GM18951 (cell line): ENCODE results near the gene TIMM13.

Source experiments
- POLR2A ChIP-seq: IDR thresholded peaks from 4 replicates; pipeline ENCODE4 v1.6.1; 2011; ENCODE audit warnings: mild to moderate bottlenecking; ENCODE audit not compliant: insufficient read length, insufficient read depth; ENCODE audit errors: extremely low read depth
- in situ Hi-C: fragments of 300-500 bp; cut with MboI; formaldehyde crosslinking; loops from one replicate; pipeline ENCODE4 v1.12.0; 2022; ENCODE audit warnings: low sequenced_read_pairs, mixed read lengths, inconsistent platforms; ENCODE audit not compliant: unreplicated experiment

The TIMM13 gene

DNA sequence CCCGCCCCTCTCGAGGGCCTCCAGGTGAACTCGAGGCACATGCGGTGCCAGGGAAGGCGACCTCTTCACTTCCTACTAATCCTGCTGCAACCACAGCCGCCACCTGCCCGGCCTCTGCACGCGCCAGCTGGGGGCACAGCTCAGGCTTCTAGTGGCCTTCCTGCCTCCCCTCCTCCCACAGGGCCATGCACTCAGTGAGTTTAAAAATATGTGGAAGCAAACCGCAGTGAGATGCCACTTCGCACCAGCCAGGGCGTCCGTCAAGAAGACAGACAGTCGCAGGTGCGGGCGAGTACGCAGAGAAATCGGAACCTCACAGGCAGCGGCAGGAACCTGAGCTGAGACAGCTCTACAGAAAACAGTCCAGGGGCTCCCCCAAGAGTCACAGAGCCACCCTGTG, 19.0 kb upstream of the TIMM13 start:
- in situ Hi-C loops = no loop called here
- TF ChIP-seq POLR2A = no peak

DNA sequence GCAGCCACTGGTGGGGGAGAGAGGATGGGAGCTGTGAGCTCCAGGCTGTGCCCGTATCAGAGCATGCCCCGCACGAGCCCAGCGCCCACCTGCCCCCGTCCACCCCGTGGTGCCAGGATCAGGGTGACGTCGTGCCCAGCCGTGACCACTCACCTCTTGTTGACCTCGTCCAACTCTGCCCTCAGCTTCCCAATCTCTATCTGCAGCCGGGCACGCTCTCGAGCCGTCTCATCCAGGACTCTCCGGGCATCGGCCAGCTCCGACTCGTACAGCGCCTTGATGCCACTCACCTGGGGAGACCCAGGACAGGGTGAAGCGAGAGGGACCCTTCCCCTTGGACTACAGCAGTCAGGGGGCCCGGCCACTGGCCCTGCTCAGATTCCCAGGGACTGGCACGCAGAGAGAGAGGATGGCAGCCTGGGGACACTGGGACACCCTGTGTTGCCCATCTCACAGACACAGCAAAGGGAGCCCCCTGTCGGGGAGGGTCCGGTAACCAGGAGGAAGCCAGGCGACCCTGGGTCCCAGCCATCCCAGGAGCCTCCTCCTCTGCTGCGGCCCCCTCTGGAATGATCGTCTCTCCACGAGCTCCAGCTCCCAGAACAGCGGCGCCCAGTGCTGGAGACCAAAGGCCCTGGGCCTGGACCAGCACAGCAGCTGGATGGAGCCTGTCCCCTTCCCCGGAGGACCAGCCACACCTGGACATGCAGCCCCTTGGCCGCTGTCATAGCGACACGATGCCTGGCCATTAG, 17.0 kb upstream of the TIMM13 start:
- in situ Hi-C loops = no loop called here
- no peak for TF ChIP-seq POLR2A

DNA sequence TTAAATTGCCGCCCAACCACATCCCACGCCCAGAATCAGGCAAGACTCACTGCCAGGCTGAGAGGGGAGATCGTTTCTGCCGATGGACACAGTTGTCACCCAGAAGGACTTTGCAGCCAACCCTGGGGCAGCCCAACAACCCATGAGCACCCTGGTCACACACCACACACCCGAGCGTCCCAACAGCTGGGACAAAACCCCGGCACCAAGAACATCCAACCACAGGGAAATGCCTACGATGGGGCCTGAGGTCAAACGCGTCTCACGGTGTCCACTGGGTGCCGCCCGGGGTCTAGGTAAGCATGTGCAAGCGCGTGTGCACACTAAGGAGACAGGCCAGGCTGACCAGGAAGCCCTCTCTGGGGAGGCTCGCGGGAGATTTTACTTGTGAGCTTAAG, 16.4 kb upstream of the TIMM13 start:
- in situ Hi-C loops = no loop called here
- TF ChIP-seq POLR2A = no peak

DNA sequence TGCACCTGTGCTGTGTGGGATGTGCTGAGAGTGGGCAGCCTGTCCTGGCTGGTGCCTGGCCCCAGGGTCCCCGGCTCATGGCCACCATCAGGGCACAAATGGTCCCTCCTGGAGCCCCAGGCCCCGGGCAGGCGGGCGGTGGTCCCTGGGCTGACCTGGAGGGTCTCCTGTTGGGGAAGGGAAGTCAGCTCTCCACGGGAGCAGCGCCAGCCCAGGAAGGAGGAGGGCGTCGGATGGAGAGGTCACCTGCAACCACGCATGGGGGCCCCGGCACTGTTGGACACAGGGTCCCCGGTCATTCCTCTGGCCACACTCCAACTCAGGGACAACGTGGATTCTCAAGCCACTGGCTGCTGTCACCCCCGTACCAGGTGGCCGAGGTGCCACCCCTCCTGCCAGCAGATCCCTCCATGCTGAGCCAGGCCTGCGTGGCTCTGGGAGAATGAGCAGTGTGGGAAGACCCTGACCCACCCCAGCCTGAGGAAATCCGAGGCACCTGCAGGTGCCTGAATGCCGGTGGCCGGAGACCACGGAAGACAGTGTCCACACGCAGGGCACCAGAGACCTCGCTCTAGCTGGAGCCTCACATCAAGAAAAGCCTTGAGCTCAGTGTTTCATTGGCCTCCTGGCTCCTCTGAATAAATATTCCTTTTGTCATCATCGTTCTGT, 15.9 kb upstream of the TIMM13 start:
- no peak for TF ChIP-seq POLR2A
- in situ Hi-C loops = no loop called here

DNA sequence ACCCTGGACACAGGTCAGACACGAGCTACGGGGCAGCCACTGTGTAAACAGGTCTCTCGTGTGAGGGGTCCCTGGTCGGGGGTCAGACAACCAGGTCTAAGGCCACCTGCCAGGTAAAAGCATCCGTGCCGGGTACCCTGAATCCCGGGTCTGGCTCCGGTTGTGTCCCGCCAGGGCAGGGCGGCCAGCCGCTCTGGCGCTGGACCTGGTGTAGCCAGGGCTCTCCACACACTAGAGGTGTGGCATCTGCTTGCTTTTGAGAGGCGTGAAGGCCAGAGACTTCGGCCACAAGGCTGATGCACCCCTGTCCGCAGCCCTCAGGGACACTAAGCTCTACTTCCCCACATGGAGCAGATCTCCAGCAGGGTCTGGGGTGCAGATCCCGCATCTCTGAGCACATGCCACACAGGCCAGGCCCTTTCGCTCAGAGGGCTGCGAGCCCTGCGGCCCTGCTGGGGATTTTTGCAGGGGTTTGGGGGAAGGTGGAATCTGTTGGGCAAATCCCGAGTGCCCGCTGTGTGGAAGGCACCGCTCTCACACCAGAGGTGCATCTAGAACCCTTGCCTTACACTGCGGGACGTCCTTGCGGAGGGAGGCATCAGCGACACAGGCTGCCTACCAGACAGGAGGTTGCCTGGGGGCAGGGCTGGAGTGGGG, 13.8 kb upstream of the TIMM13 start:
- in situ Hi-C loops = no loop called here
- TF ChIP-seq POLR2A = no peak

DNA sequence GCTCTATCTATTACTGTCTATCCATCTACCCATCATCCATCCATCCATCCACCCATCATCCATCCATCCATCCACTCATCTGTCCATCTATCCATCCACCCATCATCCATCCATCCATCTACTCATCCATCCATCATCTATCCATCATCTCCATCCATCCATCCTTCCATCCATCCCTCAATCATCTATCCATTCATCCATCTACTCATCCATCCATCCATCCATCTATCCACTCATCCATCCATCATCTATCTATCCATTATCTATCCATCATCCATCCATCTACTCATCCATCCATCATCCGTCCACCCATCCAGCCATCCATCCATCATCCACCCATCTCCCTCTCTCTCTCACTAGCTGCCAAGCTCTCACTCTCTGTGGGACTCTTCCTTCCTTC, 13.1 kb upstream of the TIMM13 start:
- in situ Hi-C loops = no loop called here
- TF ChIP-seq POLR2A = no peak

GRCh38 chr19:2438178-2438577, 10.8 kb upstream of the TIMM13 start:
- in situ Hi-C loops = no loop called here
- TF ChIP-seq POLR2A = no peak

- in situ Hi-C loops = no loop called here
- no peak for TF ChIP-seq POLR2A
Measured at GRCh38 chr19:2436926-2437325, 9.5 kb upstream of the TIMM13 start.

GRCh38 chr19:2436384-2436783, 9.0 kb upstream of the TIMM13 start:
- no peak for TF ChIP-seq POLR2A

DNA sequence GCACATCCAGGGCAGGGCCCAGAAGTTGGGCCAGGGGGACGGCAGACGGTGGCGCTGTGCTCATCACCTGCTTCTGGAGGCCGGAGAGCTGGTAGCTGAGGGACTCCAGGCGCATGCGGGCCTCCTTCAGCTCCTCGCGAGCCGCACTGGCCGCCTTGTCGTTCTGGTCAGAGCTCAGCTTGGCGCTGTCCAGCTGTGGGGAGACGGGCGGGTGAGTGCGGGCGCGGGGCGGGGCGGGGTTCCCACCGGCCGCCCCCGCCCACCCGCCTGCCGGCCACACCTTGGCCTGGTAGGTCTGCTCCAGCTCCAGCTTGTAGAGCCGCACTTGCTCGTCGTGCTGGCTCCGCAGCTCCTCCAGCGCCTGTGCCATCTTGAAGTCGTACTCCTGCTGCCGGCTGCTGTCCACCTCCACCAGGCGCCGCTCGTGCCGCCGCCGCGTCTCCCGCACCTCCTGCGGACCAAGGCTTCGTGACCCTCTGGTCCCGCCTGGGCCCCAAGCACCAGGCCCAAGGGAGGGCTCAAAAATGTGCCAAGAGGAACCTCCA, 7.4 kb upstream of the TIMM13 start:
- in situ Hi-C loops = no loop called here
- TF ChIP-seq POLR2A = no peak

More at GRCh38 chr19:2436384-2436783, 9.0 kb upstream of the TIMM13 start:
- in situ Hi-C loops = no loop called here

DNA sequence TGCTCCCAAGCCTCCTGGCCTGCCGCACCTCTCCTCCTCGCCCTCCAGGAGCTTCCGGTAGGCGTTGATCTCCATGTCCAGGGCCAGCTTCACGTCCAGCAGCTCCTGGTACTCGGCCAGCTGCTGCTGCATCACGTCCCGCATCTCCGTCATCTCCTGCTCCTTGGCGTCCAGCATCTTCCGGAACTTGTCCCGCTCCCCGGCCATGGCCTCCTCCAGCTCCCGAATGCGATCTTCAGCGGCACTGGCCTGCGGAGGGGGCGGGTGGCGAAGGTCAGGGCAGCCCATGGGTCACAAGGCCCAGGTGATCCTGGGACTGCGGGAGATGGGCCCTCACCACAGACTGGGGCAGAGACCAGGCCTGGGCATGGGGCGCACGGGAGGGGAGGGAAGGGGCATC, 6.9 kb upstream of the TIMM13 start:
- no peak for TF ChIP-seq POLR2A
- in situ Hi-C loops = no loop called here

DNA sequence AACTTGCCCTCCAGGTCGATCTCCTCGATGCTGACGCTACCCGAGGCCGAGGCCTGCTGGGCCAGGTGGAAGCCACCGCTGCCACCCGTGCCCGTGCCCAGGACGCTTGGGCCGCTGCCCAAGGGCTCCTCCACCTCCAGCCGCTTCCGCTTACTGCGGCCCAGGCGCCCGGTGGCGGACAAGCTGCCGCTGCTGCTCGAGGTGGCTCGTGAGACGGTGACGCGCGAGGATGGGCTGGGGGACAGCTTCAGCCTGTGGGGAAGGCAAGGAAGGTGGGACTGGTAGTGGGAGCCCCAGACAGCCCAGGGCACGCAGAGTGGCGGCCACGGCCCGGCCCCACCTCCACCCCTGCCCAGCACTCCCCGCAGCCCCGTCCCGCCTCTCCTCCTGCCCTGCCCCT, 6.5 kb upstream of the TIMM13 start:
- in situ Hi-C loops = no loop called here
- TF ChIP-seq POLR2A = no peak

DNA sequence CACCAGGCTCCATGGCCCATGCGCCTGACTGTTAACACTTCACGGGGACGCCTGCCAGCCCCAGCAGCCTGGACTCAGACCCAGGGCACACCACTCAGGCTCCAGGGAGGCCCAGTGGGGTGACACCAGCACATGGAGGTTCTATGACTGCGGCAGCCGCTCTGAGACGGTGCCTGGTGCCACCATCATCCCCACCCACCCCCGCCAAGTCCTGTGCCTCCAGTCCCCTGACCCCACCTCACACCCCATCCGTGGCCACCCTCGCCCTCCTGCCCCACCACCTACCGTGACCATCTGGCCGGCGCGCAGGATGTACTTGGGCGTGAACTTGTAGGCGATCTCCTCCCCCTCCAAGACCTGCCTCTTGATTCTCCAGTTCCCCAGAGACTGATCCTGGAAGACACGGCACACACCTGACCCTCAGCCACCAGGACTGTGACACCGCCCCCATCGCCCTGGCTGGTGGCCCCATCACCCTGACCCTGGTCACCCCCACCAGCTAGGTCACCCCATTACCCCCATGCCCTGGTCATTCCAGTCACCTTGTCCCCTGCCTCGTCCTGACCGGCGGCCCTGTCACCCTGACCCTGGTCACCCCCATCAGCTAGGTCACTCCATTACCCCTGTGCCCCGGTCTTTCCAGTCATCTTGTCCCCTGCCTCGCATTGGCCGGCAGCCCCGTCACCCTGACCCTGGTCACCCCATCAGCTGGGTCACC, 4.9 kb upstream of the TIMM13 start:
- in situ Hi-C loops = no loop called here
- TF ChIP-seq POLR2A = no peak
